ENCODE measurements around the gene DPYSL5.
"Not testable (repeated sequence)": the region's sequence is repeated elsewhere in the genome, so short reads cannot be mapped to it uniquely, and the experiment has no call there.

Gene DPYSL5

GRCh38 chr2:26875808-26876207 lies 27.9 kb downstream of the DPYSL5 start:
- no peak for DNase-seq

- no peak for DNase-seq
These were observed 28.3 kb downstream of the DPYSL5 start for GRCh38 chr2:26876260-26876659.

GRCh38 chr2:26877276-26877675 lies 29.3 kb downstream of the DPYSL5 start:
- peak; percentile 13 to 50 for DNase-seq

- no peak for DNase-seq
These were observed 32.2 kb downstream of the DPYSL5 start for GRCh38 chr2:26880161-26880560.

GRCh38 chr2:26880910-26881435 lies 33.0 kb downstream of the DPYSL5 start:
- DNase-seq, result no peak

- DNase-seq, result not testable (repeated sequence)
These were observed 34.3 kb downstream of the DPYSL5 start for GRCh38 chr2:26882220-26882619.

- peak; percentile 11 to 42 for DNase-seq
These were observed 36.0 kb downstream of the DPYSL5 start for GRCh38 chr2:26883956-26884355.

GRCh38 chr2:26884486-26884885 lies 36.6 kb downstream of the DPYSL5 start:
- no peak for DNase-seq

- DNase-seq, result no peak
These were observed 37.9 kb downstream of the DPYSL5 start for GRCh38 chr2:26885651-26886329.

GRCh38 chr2:26886736-26887135 lies 38.8 kb downstream of the DPYSL5 start:
- no peak for DNase-seq

GRCh38 chr2:26887151-26887550 lies 39.2 kb downstream of the DPYSL5 start:
- no peak for DNase-seq

- no peak for DNase-seq
These were observed 41.9 kb downstream of the DPYSL5 start for GRCh38 chr2:26889796-26890195.

GRCh38 chr2:26890341-26891000 lies 42.5 kb downstream of the DPYSL5 start:
- no peak for DNase-seq

- DNase-seq, result no peak
These were observed 44.2 kb downstream of the DPYSL5 start for GRCh38 chr2:26892133-26892532.

- no peak for DNase-seq
These were observed 45.1 kb downstream of the DPYSL5 start for GRCh38 chr2:26892922-26893524.

- no peak for DNase-seq
These were observed 46.2 kb downstream of the DPYSL5 start for GRCh38 chr2:26894136-26894535.

GRCh38 chr2:26897807-26898479 lies 50.0 kb downstream of the DPYSL5 start:
- no peak for DNase-seq

GRCh38 chr2:26898480-26899078 lies 50.6 kb downstream of the DPYSL5 start:
- DNase-seq, result no peak

GRCh38 chr2:26899500-26900164 lies 51.7 kb downstream of the DPYSL5 start:
- no peak for DNase-seq

GRCh38 chr2:26900831-26901321 lies 52.9 kb downstream of the DPYSL5 start:
- DNase-seq, result no peak

GRCh38 chr2:26901326-26902183 lies 53.6 kb downstream of the DPYSL5 start:
- peak; percentile 15 to 62 for DNase-seq
